Calu3 (cell line): ENCODE measurements around the gene RC3H2. TPM values are rescaled to one million over a fixed set of nuclear protein-coding genes. Genes with fewer than 3 reads are reported as not detected.

ENCODE experiments used
- BruUV-seq: library from RNA; stranded (reverse); fragments of 400-500 nt; replicated peaks from 2 replicates; lab custom pipeline; 2021; lab: Mats Ljungman, UMichigan
- CTCF ChIA-PET: fragments of 300-600 bp; sonication (Branson Sonifier 250); formaldehyde crosslinking; loops from one replicate; lab custom pipeline; 2022; ENCODE audit warnings: antibody characterized with exemption; lab: Charles Lee
- DNase-seq: peaks from one replicate; pipeline ENCODE4 v3.0.0; 2022
- H3K27ac Mint-ChIP-seq: one replicate; pipeline ENCODE4 v1.8.0; 2022; ENCODE audit warnings: mixed read lengths; ENCODE audit not compliant: unreplicated experiment
- H3K27me3 Mint-ChIP-seq: one replicate; pipeline ENCODE4 v1.8.0; 2022; ENCODE audit warnings: mixed read lengths; ENCODE audit not compliant: unreplicated experiment
- H3K36me3 Mint-ChIP-seq: one replicate; pipeline ENCODE4 v1.8.0; 2022; ENCODE audit warnings: mild to moderate bottlenecking, moderate library complexity, mixed read lengths; ENCODE audit not compliant: insufficient read depth, unreplicated experiment
- H3K4me1 Mint-ChIP-seq: one replicate; pipeline ENCODE4 v1.8.0; 2022; ENCODE audit warnings: mild to moderate bottlenecking, low read depth, mixed read lengths; ENCODE audit not compliant: unreplicated experiment
- H3K4me3 Mint-ChIP-seq: one replicate; pipeline ENCODE4 v1.8.0; 2022; ENCODE audit warnings: mild to moderate bottlenecking, low read depth, moderate library complexity, mixed read lengths; ENCODE audit not compliant: unreplicated experiment
- H3K9me3 Mint-ChIP-seq: one replicate; pipeline ENCODE4 v1.8.0; 2022; ENCODE audit warnings: low read depth, mixed read lengths; ENCODE audit not compliant: unreplicated experiment
- intact Hi-C: fragments of 100-400 bp; cut with micrococcal nuclease; formaldehyde crosslinking; loops from one replicate; pipeline ENCODE4 v1.10.0; 2022; ENCODE audit not compliant: unreplicated experiment
- total RNA-seq: library from RNA; stranded (reverse); gene quantifications from 2 replicates; pipeline ENCODE4 v1.2.3, GENCODE V29; 2022
- TF ChIP-seq, protein P1 (sequence below): fragments of 200-600 bp; IDR thresholded peaks from one replicate; pipeline ENCODE4 v1.8.0; 2022; ENCODE audit warnings: antibody characterized with exemption; ENCODE audit not compliant: unreplicated experiment

RC3H2 gene
- total RNA-seq, 1 experiment from 2014 or later, result 45.5 TPM

DNA sequence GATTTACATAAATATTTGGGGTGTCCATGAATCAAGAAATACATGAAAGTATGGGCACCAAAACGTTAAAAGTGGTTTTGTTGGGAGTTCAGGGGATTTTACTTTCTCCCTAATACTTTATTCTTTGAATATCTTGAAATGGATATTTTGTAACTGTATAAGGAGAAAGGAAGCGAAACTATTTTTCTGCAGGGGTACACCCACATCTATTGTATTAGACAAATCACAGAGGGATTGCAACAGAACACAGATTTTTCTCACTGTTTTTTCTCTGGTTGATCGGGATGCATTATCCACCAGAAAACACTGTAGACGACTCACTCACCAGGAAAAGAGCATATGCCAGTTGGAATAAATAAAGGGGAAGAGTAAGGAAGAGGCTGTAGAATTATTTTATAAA lies 34.4 kb upstream of the RC3H2 start:
- H3K9me3 Mint-ChIP-seq, result no peaks in the 10 kb centered on the region
- peaks cover 31% of the 10 kb centered on the region for H3K36me3 Mint-ChIP-seq
- H3K27ac Mint-ChIP-seq, result no peak overlapping the region
- no TSS peak for BruUV-seq
- TF ChIP-seq, protein P1, sequence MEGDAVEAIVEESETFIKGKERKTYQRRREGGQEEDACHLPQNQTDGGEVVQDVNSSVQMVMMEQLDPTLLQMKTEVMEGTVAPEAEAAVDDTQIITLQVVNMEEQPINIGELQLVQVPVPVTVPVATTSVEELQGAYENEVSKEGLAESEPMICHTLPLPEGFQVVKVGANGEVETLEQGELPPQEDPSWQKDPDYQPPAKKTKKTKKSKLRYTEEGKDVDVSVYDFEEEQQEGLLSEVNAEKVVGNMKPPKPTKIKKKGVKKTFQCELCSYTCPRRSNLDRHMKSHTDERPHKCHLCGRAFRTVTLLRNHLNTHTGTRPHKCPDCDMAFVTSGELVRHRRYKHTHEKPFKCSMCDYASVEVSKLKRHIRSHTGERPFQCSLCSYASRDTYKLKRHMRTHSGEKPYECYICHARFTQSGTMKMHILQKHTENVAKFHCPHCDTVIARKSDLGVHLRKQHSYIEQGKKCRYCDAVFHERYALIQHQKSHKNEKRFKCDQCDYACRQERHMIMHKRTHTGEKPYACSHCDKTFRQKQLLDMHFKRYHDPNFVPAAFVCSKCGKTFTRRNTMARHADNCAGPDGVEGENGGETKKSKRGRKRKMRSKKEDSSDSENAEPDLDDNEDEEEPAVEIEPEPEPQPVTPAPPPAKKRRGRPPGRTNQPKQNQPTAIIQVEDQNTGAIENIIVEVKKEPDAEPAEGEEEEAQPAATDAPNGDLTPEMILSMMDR, result no peak
- no peak for DNase-seq
- H3K4me1 Mint-ChIP-seq, result peaks cover 8% of the 10 kb centered on the region
- H3K4me3 Mint-ChIP-seq, result no peak overlapping the region
- intact Hi-C loops, result no loop called here
- CTCF ChIA-PET, result no interaction called here
- H3K27me3 Mint-ChIP-seq, result no peaks in the 10 kb centered on the region

DNA sequence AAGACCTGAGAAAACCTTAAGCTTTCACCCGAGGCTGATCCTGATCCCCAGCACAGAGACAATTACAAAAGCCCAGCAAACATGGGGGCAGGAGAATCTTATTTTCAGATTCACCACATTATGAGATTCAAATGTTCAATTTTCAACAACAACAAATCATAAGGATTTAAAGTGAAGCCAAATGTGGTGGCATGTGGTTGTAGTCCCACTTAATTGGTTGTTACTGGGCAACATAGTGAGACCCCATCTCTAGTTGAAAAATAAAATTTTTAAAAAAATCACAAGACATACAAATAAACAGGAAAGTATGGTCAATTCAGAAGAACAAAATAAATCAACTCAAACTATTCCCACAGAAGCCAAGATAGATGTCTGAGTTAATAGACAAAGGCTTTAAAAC lies 31.7 kb upstream of the RC3H2 start:
- DNase-seq, result no peak
- intact Hi-C loops, result no loop called here
- H3K9me3 Mint-ChIP-seq, result no peaks in the 10 kb centered on the region
- no peak overlapping the region for H3K4me3 Mint-ChIP-seq
- BruUV-seq, result no TSS peak
- H3K27me3 Mint-ChIP-seq, result no peaks in the 10 kb centered on the region
- peaks cover 21% of the 10 kb centered on the region for H3K36me3 Mint-ChIP-seq
- TF ChIP-seq, protein P1, result no peak
- CTCF ChIA-PET, result no interaction called here
- no peak overlapping the region for H3K27ac Mint-ChIP-seq
- peaks cover 8% of the 10 kb centered on the region for H3K4me1 Mint-ChIP-seq

DNA sequence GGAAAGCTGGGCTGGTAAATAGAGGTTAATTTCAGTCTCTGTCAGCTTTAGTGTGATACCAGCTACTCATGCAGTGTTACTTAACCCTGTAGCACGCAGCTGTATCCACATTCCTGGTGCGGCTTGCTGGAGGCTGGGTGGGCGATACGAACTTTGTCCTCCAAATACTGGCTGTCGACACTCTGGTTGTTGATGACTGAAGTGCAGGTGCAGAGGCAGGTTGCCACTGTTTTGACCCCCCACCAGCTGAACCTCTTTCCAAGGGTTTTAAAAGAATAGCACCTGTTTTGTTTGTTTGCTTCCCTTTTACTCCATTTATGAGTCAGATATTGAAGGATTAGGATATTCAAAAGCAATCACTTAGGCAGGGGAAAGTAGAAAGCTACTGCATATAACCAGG lies 31.3 kb upstream of the RC3H2 start:
- H3K27me3 Mint-ChIP-seq, result no peaks in the 10 kb centered on the region
- TF ChIP-seq, protein P1, result no peak
- no peaks in the 10 kb centered on the region for H3K9me3 Mint-ChIP-seq
- intact Hi-C loops, result no loop called here
- no peak overlapping the region for H3K4me3 Mint-ChIP-seq
- H3K4me1 Mint-ChIP-seq, result peaks cover 8% of the 10 kb centered on the region
- no TSS peak for BruUV-seq
- CTCF ChIA-PET, result no interaction called here
- DNase-seq, result no peak
- H3K27ac Mint-ChIP-seq, result no peak overlapping the region
- H3K36me3 Mint-ChIP-seq, result peaks cover 17% of the 10 kb centered on the region

- BruUV-seq, result no TSS peak
- TF ChIP-seq, protein P1, result no peak
- intact Hi-C loops, result loop anchor here (1.0 kb wide), 1 partner anchor 60 kb away; no protein-coding TSS in a partner anchor
These were observed 26.3 kb upstream of the RC3H2 start, which contains the start of gene ZBTB26 for GRCh38 chr9:122931226-122932121. ZBTB26 (minus strand) TSS chr9:122931512; CDS start chr9:122919934, 11,578 bp downstream.

More at GRCh38 chr9:122931226-122932121, 26.3 kb upstream of the RC3H2 start, which contains the start of gene ZBTB26:
- no peaks in the 10 kb centered on the region for H3K4me1 Mint-ChIP-seq
- H3K36me3 Mint-ChIP-seq, result no peaks in the 10 kb centered on the region
- H3K27ac Mint-ChIP-seq, result peak within 1 kb of the TSS; percentile 92
- H3K9me3 Mint-ChIP-seq, result no peaks in the 10 kb centered on the region
- peak; percentile 90 for DNase-seq
- no peaks in the 10 kb centered on the region for H3K27me3 Mint-ChIP-seq
- H3K4me3 Mint-ChIP-seq, result no peak within 1 kb of the TSS
- CTCF ChIA-PET, result interaction anchor here (0.8 to 1.7 kb wide), 4 partner anchors 9 to 60 kb away, joined by 5 to 7 read pairs (median 6); partner anchors contain the start of gene RABGAP1
